HuH-7 (cell line): Measurements from ENCODE around the gene RBM4B.

Experiments used
- DNase-seq: peaks from one replicate; pipeline ENCODE4 v3.0.0; 2011; ENCODE audit warnings: low spot score

Gene RBM4B

DNA sequence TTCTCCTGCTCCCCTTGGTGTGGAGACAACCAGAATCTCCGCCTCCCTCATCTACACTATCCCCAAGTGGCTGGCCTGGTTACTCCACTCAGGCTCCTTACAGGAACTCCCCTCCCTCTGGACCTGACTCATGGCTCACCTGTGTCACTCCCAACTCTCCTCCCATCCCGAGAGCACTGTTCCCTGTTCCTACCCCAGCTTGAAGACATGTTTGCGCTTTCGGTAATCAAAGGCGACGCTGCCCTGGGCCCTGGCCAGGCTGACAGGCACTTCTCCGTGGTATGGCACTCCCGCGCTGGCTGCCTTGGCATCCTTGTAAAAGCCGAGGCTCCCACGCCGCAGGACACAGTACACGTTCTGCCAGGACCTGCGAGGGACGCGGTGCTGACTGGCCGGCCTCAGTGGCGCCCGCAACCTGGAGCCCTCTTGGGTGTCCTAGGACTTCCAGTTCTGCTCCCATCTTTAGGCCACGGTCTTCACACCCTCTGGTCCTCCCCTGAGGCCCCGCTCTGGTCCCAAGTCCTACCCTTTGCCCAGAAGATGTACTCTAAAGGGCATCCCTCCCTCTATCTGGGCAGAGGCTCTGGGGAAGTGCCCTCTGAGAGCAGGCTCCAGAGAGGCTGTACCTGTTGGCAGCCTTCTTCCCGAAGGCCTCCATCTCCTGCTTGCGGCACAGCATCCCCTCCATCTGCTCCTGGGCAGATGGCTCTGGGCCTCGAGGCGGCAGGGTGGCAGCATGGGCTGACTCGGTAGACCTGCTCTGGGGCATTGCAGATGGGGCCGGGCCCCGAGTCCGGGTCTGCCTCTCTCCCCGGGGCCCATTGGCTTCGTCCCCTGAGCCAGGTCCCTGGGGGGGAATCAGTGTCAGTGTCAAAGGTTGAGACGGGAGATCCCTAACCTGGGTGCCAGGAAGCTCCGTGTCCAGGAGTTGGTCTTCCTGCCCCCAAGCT, 9.4 kb upstream of the RBM4B start:
- DNase-seq = peak; percentile 45

DNA sequence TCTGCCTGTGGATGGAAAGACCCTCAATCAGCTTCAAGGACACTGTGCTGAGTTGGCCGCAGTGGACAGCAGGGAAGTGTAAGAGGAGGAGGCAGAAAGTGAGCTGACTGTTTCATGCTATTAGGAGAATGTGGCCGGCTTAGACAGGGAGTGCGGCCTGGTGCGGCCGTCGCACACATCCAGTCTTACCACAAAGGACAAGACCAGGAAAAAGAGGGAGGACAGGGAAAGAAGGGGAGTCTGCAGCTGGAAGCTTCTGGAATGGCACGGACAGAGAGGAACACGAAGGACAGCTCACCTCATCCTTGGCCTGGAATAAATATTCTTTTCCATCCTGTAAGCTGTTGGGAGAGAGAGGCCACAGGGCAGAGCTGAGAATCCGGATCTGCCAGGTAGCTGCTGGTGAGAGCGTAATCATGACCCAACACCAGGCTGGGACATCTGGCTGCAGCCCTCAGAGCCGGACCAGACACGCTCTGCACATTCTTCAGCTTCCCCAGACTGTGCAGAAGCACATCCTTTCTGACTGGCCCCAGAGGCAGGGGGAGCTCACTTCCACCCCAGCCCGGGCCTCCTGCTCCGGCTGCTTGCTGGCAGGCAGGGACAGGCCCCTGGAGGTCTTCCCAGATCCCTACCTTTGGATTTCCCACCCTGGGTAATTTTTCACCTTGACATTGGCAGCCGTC, 8.6 kb upstream of the RBM4B start:
- DNase-seq = peak; percentile 55

GRCh38 chr11:66685276-66686099, 7.8 kb upstream of the RBM4B start:
- DNase-seq = peak; percentile 38

- peak; percentile 58 for DNase-seq
These were observed 6.9 kb upstream of the RBM4B start for GRCh38 chr11:66684635-66685034.

DNA sequence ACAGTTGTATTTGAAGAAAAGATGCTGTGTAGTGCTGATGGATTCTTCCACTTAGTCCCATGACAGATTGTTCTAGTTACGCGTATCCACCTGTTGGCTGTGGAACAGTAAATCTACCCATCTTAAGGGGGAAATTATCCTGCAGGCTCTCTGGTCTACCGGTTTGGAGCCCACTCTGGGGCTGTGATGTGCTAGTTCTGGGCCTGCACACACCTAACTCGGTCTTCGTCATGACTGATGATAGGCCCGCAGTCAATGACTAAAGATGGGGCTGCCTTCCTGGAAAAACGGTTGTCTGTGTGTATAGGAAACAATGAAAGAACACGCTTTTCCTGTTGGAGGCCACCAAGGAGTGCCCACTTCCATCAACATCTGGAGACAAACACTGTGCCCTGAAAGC, 6.2 kb upstream of the RBM4B start:
- DNase-seq = peak; percentile 34

DNA sequence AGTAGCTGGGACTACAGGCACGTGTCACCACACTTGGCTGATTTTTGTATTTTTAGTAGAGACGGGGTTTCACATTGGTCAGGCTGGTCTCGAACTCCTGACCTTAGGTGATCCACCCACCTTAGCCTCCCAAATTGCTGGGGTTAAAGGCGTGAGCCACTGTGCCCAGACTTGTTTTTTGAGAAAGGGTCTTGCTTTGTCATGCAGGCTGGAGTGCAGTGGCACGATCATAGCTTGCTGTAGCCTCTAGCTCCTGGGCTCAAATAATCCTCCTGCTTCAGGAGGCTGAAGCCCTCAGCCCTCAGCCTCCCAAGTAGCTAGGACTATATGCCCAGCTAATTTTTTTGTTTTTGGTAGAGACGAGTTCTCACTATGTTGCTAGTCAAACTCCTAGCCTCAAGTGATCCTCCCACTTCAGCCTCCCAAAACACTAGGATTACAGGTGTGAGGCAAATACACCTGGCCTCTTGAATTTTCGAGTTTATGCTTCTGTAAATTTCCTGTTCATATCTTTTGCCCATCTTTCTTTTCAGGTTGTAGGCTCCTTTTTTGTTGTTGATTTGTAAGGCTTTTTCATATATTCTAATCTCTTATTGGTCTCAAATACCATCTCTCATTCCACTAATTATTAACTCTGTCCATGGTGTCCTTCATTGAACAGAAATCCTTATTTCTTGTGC, 3.4 kb upstream of the RBM4B start:
- no peak for DNase-seq

GRCh38 chr11:66676931-66677598, 622 bp downstream of the RBM4B start:
- no peak for DNase-seq

GRCh38 chr11:66676282-66676919, 1.3 kb downstream of the RBM4B start:
- no peak for DNase-seq

DNA sequence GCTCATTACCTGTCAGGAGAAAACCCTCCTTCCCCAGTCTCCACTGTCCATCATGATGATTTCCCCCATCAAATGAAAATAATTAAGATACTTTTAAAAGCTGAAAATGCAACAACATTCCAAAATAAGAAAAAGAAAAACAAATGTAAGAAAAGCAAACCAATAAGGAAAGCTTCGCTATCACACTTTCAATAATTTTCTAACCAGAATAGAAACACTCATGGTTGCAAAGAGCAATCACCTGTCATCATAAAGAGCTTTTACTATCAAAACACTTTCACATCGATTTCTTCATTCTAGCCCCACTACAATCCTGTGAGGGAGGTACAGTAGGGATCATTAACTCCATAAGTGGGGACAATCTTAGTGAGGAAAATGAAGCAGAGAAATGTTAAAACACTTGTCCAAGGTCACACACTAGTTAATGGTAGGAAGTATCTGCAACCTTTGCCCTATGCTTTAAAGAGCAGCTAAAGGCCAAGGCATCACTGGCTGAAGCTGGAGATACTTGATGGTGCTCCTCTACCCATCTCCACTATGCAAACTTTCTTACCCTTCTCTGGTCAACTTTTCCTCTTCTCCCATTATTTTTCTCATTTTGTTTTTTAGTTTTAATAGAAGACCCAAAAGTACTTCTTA, 2.6 kb downstream of the RBM4B start:
- peak; percentile 77 for DNase-seq

GRCh38 chr11:66670816-66671215, 6.9 kb downstream of the RBM4B start:
- no peak for DNase-seq

GRCh38 chr11:66665369-66665768, 12.3 kb downstream of the RBM4B start:
- no peak for DNase-seq

DNA sequence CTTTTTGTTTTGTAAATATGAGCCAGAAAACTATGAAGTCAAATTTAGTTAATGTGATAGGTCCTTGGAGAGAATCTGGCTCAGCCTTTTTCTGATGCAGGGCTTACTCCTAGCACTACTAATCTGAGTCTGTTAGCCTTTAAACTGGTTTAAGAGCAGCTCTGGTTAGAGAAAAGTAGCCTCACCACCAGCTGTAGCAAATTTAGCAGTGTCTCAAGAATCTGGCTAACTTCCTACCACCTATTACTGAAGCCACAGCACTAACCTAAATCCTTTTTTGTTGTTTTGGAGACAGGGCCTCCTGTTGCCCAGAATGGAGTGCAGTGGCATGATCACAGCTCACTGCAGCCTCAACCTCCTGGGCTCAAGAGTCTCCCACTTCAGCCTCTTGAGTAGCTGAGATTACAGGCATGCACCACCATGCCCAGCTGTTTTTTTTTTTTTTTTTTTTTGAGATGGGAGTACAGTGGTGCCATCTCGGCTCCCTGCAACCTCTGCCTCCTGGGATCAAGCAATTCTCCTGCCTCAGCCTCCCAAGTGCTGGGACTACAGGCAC, 13.9 kb downstream of the RBM4B start:
- no peak for DNase-seq

DNA sequence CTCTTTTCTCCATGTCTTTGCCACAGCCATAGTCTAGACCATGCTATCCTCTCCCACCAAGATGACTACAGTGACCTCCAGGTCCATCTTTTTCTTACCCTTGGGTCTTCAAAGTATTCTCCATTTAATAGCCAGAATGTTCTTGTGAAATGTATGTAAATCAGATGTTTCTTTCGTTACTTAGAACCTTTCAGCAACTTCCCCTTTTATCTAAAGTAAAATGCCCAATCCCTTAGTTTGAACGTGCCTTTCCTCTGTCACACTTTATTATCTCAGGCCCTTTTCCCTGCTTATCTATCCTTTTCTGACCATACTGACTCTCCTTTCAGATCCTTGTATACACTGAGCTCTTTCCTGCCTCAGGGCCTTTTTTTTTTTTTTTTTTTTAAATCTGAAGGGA, 17.9 kb downstream of the RBM4B start:
- DNase-seq = no peak

- DNase-seq = no peak
These were observed 24.6 kb downstream of the RBM4B start for GRCh38 chr11:66653123-66653522.

DNA sequence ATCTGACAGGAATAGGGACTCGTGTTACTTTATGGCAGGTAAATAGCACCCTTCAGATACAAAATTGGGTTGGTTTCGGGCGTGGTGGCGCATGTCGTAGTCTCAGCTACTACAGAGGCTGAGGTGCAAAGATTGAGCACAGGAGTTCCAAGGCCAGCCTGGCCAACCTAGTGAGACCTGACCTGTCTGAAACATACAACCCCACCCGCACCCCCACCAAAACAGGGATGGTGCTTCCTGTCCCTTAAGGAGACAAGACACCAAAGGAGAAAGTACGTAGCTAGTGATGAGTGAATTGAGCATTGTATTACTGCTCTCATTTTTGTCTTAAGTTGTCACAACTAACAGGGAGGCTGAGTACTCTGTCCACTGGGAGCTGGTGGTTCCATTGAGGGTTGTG, 25.0 kb downstream of the RBM4B start:
- DNase-seq = no peak

- no peak for DNase-seq
These were observed 26.7 kb downstream of the RBM4B start for GRCh38 chr11:66651016-66651415.

GRCh38 chr11:66649903-66650302, 27.8 kb downstream of the RBM4B start:
- DNase-seq = no peak

GRCh38 chr11:66646828-66647227, 30.9 kb downstream of the RBM4B start:
- DNase-seq = no peak

DNA sequence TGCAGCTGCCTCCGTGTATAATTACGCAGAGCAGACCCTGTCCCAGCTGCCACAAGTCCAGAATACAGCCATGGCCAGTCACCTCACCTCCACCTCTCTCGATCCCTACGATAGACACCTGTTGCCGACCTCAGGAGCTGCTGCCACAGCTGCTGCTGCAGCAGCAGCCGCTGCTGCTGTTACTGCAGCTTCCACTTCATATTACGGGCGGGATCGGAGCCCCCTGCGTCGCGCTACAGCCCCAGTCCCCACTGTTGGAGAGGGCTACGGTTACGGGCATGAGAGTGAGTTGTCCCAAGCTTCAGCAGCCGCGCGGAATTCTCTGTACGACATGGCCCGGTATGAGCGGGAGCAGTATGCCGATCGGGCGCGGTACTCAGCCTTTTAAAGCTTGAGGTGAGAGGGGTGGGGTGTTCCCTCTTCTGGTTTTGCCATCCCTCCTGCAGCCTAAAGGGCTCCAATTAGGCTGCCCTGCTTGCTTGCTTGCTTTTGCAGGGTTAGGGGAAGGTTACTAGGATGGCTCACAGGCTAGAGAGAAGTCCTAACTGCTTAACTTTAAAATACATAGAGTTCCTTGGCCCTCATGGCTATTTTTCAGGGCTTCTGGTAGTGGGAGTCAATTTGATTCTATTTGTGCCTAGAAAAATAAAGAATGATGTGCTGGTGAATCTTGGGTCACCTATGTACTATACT, 33.8 kb downstream of the RBM4B start:
- DNase-seq = no peak
